AG10803 (cell line): Measurements from ENCODE around the gene MARCHF3.
"Not testable (repeated sequence)": the region's sequence is repeated elsewhere in the genome, so short reads cannot be mapped to it uniquely, and the experiment has no call there.

Source experiments
- DNase-seq: peaks from one replicate; pipeline ENCODE4 v3.0.0; 2010; ENCODE audit warnings: low read depth
- H3K4me3 ChIP-seq: 2 replicates; pipeline ENCODE4 v1.5.1; 2011; ENCODE audit warnings: mild to moderate bottlenecking, low read length, control low read depth
- CTCF ChIP-seq: conservative IDR thresholded peaks from 2 replicates; pipeline ENCODE4 v1.5.1; 2011; ENCODE audit warnings: mild to moderate bottlenecking, low read length, control low read depth, inconsistent platforms

The MARCHF3 gene

GRCh38 chr5:126864042-126864688 is 166.2 kb downstream of the MARCHF3 start:
- no peak for DNase-seq
- no peak overlapping the region for H3K4me3 ChIP-seq
- TF ChIP-seq CTCF, result no peak

- TF ChIP-seq CTCF, result no peak
- H3K4me3 ChIP-seq, result no peak overlapping the region
- DNase-seq, result no peak
These were observed 167.0 kb downstream of the MARCHF3 start for GRCh38 chr5:126863402-126863801.

GRCh38 chr5:126858441-126858840 is 171.9 kb downstream of the MARCHF3 start:
- DNase-seq, result no peak
- H3K4me3 ChIP-seq, result no peak overlapping the region
- no peak for TF ChIP-seq CTCF

- no peak for TF ChIP-seq CTCF
- H3K4me3 ChIP-seq, result no peak overlapping the region
- DNase-seq, result peak; percentile 62
These were observed 172.6 kb downstream of the MARCHF3 start for GRCh38 chr5:126857472-126858410.

- TF ChIP-seq CTCF, result no peak
- no peak overlapping the region for H3K4me3 ChIP-seq
These were observed 175.1 kb downstream of the MARCHF3 start for GRCh38 chr5:126855266-126855665.

GRCh38 chr5:126854526-126855110 is 175.7 kb downstream of the MARCHF3 start:
- no peak overlapping the region for H3K4me3 ChIP-seq
- no peak for TF ChIP-seq CTCF
- DNase-seq, result no peak

More at GRCh38 chr5:126855266-126855665, 175.1 kb downstream of the MARCHF3 start:
- no peak for DNase-seq

GRCh38 chr5:126853541-126854307 is 176.6 kb downstream of the MARCHF3 start:
- H3K4me3 ChIP-seq, DNase-seq: not testable (repeated sequence)
